ENCODE results near the gene FES. TPM values are rescaled to one million over a fixed set of nuclear protein-coding genes. Genes with fewer than 3 reads are reported as not detected.
"Not testable (repeated sequence)": the region's sequence is repeated elsewhere in the genome, so short reads cannot be mapped to it uniquely, and the experiment has no call there.

Gene FES
- polyA plus RNA-seq, 10 donors = 10.0 to 15.9 (median 11.4) TPM

DNA sequence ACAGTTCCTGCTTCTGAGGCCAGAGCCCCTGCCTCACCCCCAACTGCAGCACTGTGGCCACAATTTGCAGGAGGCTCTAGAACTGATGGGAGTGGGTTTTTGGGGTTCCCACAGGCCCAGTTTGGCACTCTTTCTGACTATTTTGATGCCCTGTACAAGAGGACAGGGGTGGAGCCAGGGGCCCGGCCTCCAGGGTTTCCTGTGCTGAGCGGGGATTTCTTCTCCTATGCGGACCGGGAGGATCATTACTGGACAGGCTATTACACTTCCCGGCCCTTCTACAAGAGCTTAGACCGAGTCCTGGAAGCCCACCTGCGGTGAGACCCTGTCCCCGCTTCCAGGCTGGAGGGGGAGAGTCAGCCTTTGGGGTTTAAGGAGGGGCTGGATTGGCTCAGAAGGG, 25.7 kb downstream of the FES start:
- no peak for DNase-seq

DNA sequence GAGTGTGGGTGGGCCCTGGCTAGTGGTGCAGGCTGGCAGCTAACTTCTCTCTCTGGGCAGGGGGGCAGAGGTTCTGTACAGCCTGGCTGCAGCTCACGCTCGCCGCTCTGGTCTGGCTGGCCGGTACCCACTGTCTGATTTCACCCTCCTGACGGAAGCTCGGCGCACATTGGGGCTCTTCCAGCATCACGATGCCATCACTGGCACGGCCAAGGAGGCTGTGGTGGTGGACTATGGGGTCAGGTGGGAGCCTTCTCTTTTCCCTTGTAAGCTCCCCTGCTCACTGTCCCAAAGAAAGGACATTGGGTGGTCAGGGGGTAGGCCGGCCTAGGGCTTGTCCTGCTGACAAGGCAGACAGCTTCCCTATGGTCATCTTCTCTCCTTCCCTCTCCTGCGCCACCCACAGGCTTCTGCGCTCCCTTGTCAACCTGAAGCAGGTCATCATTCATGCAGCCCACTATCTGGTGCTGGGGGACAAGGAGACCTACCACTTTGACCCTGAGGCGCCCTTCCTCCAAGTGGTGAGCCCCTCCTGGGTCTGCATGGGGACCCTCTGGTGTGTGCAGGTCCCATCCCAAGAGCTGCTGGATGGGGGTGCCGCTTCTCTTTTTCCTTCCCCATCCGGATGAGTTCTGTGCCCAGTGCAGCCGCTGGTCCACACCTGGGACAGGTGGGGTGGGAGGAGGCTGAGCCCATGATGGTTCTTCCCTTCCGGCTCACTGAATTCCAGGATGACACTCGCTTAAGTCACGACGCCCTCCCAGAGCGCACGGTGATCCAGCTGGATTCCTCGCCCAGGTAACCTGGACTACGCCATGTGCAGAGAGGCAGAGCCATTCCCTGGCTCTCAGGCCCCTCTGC, 26.4 kb downstream of the FES start:
- no peak for DNase-seq

DNA sequence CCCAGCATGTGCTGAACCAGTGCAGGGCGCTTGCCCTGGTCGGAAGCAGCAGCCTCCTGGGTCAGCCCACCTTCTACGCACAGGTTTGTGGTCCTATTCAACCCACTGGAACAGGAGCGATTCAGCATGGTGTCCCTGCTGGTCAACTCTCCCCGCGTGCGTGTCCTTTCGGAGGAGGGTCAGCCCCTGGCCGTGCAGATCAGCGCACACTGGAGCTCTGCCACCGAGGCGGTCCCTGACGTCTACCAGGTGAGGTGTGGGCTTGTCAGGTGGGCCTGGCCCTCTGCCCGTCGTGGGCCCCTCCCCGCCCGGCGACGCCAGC, 27.0 kb downstream of the FES start:
- no peak for DNase-seq

DNA sequence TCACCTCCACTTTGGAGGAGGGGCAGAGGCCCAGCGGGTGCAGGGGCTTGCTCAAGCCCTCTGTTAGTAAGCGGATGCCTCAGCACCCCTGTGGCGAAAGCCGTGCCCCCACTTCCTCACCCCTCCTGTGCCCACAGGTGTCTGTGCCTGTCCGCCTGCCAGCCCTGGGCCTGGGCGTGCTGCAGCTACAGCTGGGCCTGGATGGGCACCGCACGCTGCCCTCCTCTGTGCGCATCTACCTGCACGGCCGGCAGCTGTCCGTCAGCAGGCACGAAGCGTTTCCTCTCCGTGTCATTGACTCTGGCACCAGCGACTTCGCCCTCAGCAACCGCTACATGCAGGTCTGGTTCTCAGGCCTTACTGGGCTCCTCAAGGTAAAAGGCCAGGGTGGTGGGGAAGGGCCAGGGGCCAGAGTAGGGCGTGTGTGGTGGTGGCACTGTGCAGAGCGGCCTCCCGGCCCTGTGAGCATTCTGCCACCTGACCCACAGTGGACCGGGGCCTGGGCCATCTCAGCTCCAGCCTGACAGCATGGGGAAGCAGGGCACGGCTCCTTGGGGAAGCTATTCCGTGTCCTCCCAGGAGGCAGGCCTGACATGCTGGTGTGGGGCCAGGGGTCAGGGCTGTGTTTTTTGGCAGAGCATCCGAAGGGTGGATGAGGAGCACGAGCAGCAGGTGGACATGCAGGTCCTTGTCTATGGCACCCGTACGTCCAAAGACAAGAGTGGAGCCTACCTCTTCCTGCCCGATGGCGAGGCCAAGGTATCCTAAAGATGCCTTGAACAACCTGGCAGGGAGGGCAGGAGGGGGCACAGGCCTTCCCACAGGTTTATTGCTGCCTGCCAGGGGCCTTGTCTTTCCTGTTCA, 27.8 kb downstream of the FES start:
- no peak for DNase-seq

DNA sequence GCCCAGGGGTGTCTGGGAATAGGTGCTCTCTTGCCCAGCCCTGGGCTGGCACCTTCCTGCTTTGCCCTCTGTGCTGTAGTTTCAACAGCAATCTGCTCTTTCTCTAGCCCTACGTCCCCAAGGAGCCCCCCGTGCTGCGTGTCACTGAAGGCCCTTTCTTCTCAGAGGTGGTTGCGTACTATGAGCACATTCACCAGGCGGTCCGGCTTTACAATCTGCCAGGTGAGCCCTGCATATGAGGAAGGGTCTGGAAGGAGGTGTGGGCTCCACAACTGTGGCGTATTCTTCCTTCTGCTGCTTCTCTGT, 28.4 kb downstream of the FES start:
- no peak for DNase-seq

DNA sequence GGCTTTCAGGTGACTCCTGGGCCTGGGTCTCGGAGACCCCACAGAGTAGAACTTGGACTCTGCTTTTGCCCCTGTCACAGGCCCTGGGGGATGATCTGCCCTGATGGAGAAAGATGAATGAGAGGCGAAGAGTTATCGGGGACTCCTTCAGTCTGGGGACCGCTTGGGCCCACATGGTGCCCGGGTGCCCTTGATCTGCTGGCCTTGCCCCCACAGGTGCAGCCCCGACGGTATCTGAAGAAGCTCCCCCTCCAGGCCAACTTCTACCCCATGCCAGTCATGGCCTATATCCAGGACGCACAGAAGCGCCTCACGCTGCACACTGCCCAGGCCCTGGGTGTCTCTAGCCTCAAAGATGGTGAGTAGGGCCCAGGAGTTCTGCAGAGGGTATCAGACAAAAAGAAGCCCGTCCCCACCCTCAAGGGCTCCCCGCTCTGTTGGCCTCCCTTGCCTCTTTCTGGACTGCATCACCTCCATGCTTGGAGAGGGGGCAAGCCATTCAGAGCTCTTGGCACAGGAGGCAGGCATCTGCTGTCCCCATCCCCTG, 29.2 kb downstream of the FES start:
- DNase-seq = no peak

DNA sequence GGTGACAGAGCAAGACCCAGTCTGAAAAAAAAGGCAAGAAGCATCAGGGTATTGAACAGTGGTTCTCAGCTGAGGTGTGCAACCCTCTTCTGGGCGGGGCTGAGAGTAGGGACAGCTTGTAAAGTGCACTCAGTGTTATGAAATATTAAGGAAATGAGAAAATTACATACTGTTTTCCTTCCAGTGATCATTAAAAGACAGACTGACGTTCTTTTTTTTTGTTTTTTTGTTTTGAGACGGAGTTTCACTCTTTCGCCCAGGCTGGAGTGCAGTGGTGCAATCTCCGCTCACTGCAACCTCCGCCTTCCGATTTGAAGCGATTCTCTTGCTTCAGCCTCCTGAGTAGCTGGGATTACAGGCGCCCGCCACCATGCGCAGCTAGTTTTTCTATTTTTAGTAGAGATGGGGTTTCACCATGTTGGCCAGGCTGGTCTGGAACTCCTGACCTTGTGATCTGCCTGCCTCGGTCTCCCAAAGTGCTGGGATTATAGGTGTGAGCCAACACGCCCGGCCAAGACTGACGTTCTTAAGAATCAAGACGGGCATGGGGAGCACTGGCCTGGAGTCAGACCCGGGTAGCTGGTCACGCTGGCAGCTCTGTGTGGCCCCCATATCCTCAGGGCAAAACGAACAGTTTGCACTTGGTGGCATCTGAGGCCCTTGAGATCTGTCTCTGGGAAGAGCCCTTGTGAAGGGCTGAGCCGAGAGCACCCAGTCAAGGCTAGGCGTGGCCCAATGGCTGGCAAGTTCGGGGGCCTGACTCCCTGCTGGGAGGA, 30.2 kb downstream of the FES start:
- no peak for DNase-seq

DNA sequence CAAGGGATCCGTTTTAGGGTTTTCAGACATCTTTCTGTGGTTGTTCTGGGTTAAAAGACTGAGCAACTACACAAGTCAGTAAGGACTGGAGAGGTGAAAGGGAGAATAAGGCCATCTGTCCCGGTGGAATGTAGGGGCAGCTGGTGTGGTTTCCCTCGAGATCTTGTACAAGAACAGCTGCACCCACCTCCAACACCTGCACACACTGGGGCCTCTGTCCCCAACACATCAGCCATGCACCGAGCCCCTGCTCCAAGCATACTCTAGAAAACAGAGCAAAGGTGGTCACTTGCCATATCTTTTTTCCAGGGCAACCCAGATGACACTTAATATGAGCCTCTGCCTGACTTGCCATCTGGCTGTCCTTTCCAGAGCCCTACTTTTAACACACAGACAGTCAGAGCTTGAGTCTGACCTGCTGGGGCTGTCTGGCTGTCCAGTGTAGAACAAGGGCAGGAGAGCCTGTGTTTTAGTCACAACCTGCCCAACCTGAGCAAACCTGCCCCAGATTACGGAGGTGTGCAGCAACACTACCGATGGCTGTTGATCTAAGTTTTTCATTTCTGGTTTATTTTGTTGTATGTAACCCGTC, 31.0 kb downstream of the FES start:
- no peak for DNase-seq

DNA sequence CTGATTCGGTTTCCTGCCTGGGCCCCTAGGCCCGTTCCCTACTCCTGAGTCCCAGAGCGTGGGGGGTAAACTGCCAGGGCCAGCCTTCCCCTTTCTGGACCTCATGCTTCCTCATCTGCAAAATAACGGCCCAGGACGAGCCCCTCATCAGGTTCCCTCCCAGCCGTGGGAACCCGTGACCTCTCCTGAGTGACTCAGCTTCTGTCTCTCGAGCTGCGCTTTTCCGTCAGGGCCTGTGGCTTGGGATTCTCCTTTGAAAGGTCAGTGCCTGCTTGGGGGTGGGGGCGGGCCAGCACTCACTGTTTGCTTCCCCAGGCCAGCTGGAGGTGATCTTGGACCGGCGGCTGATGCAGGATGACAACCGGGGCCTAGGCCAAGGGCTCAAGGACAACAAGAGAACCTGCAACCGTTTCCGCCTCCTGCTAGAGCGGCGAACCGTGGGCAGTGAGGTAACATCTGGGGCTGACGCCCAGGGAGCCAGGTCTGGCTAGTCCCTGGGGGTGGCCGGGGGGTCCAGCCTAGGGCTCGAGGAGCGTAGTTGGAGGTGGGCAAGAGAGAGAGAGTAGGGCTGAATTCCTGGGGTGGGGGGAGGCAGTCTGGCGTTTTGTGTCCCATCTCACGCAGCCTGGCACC, 31.6 kb downstream of the FES start:
- peak in 1 of 3 donors; percentile 21 for DNase-seq

DNA sequence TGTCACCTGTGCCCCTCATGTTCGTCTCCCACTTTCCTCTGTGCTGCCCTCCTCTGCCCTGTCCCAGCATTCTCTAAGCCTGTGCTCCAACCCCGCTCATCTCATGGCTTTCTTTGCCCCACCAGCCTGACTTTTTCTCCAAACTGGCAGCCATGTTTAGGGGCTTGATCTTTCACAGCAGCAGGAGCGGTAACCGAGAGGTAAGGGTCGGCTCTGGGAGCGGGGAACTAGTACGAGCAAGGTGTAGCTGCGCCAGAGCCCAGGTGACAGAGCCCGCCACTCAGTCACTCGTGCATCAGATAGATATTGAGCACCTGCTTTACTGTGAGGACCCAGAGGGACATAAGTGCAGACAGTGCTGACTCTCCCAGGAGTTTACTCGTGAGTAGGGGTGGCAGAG, 32.2 kb downstream of the FES start:
- DNase-seq = no peak

DNA sequence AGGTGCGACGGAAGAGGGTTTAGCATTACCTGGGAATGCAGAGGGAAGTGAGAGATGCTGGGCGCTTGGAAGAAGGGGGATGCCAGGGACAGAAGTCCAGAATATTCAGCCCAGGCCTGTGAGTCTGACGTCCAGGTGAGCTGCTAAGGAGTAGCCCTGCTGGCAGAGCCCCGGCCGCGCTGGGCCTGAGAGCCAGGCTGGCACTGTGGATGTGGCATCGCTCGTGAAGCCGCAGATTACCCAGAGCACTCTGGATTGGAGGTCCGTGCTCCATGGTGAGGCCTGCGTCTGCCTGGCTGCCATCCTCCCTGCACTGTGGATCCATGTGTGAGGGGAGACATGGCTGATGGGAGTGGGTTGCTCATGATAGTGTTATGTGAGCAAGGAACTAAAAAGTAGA, 33.3 kb downstream of the FES start:
- no peak for DNase-seq

DNA sequence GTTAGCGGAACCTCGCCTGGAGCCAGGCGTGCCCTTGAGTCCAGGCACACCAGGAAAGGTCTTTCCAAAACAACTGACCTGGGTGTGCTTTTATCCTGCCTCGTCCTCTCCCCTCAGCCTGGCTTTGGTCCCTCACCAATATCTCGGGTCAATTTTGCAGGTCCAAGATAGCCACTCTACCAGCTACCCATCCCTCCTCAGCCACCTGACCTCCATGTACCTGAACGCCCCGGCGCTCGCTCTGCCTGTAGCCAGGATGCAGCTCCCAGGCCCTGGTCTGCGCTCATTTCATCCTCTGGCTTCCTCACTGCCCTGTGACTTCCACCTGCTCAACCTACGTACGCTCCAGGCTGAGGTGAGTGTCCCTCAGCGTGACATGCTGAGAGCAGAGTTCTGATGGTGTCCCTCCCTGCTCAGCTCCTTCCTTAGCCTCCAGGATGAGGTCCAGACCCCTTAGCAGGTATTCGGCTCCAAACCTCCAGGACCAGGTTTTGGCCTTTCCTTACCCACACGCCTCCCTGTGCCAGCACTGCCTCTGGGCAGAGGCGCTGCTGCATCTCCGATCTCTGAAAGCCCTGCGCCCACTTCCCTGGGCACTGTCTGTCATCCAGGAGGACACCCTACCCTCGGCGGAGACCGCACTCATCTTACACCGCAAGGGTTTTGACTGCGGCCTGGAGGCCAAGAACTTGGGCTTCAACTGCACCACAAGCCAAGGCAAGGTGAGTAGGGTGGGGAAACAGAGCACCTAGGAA, 33.9 kb downstream of the FES start:
- no peak for DNase-seq

DNA sequence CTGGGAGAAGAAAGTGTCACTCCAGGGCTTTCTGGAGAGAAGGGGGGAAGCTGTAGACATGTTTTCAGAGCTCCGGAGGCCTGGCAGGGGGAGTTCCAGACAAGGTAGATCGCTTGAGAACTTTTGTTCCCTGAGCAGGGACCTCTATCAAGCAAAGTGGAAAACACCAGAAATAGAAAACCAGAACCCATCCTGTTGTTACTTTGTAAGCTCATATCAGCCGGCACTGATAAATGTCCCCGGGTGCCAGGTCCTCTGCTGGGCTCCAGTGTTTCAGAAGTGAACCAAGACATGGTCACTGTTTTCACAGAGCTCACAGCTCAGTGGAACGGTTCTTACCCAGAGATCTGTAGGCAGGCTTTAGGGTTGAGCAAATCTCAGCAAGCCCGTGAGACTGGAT, 34.5 kb downstream of the FES start:
- no peak for DNase-seq

DNA sequence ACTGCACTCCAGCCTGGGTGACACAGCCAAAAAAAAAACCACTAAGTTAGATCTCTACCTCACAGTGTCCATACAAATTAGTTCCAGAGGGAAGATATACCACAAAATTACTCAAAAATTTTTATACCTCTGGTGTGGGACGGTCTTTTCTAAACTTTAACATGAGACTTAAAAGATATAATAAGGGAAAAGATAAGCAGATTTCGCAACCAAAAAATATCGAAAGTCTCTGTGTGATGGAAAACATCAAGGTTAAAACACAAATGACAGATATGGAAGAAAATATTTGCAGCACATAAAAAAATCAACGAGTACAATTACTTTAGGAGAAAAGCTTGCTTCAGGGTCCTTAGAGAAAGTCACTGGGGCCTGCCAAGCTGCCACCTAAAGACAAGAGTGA, 37.6 kb downstream of the FES start:
- DNase-seq = no peak

DNA sequence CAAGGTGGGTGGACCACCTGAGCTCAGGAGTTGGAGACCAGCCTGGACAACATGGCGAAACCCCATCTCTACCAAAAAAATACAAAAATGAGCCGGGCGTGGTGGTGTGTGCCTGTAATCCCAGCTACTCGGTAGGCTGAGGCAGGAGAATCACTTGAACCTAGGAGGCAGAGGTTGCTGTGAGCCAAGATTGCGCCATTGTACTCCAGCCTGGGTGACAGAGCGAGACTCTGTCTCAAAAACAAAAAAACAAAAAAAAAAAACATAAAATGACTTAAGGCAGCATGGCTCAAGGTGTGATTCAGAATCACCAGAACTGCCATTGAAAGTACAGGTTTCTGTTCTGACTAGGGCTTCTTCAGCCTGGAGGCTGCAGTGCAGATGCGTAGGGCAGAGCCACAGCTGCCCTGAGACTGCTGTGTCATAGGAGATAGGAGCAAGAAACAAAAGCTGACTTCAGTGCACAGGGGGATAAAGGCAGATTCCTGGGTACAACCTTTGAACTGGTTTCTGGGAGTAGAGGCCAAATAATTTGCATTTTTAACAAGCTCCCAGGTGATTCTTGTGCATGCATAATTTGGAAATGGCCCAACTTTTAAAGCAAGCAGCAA, 38.5 kb downstream of the FES start:
- not testable (repeated sequence) for DNase-seq

DNA sequence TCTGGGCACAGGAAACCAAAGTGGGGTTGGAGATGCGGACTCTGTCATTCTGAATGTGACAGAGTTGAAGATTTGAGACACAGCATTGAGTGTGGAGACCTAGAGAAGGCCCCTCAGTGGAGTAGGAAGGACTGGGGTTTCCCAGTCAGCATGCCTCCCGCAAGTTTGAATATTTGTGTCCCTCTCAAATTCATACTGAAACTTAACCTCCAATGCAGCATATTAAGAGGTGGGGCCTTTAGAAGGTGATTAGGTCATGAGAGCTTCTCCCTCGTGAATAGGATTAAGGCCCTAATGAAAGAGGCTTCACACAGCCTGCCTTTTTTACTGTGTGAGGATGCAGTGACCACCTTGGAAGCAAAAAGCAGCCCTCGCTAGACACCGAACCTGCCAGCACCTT, 40.1 kb downstream of the FES start:
- DNase-seq = no peak

DNA sequence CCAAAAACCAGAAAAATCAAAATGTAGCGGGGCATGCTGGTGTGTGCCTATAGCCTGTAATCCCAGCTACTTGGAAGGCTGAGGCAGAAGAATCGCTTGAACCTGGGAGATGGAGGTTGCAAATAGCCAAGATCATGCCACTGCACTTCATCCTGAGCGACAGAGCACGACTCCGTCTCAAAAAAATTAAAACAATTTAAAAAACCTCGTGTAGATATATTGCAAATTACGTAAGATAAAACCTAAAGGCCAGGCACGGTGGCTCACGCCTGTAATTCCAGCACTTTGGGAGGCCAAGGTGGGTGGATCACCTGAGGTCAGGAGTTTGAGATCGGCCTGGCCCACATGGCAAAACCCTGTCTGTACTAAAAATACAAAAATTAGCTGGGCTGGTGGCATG, 42.5 kb downstream of the FES start:
- not testable (repeated sequence) for DNase-seq

DNA sequence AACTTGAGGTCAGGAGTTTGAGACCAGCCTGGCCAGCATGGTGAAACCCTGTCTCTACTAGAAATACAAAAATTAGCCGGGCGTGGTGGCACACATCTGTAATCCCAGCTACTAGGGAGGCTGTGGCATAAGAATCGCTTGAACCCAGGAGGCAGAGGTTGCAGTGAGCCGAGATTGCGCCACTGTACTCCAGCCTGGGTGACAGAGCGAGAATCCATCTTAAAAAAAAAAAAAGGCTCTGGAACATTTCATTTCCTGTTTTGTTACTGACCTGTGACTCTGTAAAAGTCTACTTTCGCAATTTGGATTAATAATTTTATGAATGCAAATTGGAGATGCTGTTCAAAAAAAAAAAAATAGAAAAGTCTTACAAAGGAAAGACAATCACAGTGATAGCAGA, 43.8 kb downstream of the FES start:
- DNase-seq = not testable (repeated sequence)

DNA sequence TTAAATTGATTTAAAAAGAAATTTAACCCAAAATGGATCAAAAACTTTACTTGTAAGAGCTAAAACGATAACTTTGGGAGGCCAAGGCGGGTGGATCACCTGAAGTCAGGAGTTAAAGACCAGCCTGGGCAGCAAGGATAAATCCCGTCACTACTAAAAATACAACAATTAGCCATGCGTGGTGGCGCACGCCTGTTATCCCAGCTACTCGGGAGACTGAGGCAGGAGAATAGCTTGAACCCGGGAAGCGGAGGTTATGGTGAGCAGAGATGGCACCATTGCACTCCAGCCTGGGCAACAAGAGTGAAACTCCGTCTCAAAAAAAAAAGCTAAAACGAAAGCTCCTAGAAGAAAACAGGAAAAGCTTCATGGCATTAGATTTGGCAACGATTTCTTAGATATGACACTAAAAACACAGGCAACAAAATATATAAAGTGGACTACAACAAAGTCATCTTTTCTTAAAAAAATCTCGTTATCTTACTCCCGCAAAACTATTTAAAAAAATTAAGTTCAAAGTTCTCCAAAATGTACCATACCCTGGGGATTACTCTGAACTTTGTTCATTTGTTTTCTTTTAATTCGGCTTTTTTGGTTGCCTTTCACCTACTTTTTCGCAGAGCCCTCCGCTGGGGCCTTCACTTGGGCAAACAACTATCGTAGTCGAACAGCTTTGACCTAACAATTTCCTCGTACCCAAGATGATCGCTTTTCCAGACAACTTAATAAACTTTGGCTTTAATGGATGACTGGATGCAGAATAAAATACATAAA, 45.1 kb downstream of the FES start:
- DNase-seq = no peak

All from muscle of back (tissue), 11 donors.